Liver (tissue), 9 donors: ENCODE results near the gene OR1L1. TPM values are rescaled to one million over a fixed set of nuclear protein-coding genes. Genes with fewer than 3 reads are reported as not detected.

Experiments
- DNase-seq: peaks from one replicate; pipeline ENCODE4 v3.0.0-alpha.2; 2017; ENCODE audit warnings: low spot score
- H3K27ac ChIP-seq, 2 donors: one replicate each; pipeline ENCODE4 v1.7.0; 2013; ENCODE audit warnings: inconsistent platforms in 2 of 2, low read length in 2 of 2, control low read depth in 1 of 2, low read depth in 1 of 2, mild to moderate bottlenecking in 1 of 2
- H3K27me3 ChIP-seq, 4 donors: one replicate each; pipeline versions ENCODE4 v1.6.1 to v1.7.0; 2013; ENCODE audit warnings: low read length in 3 of 4, inconsistent platforms in 1 of 4, mild to moderate bottlenecking in 1 of 4, moderate library complexity in 1 of 4; ENCODE audit not compliant: control insufficient read depth in 4 of 4, insufficient read depth in 4 of 4
- H3K36me3 ChIP-seq, 4 donors: one replicate each; pipeline versions ENCODE4 v1.6.1 to v1.7.0; 2013; ENCODE audit warnings: low read length in 3 of 4, mild to moderate bottlenecking in 3 of 4, low read depth in 1 of 4, moderate library complexity in 1 of 4; ENCODE audit not compliant: control insufficient read depth in 4 of 4, insufficient read depth in 3 of 4
- H3K4me1 ChIP-seq, 4 donors: one replicate each; pipeline versions ENCODE4 v1.6.1 to v1.7.0; 2013; ENCODE audit warnings: low read length in 3 of 4, mild to moderate bottlenecking in 3 of 4, moderate library complexity in 1 of 4; ENCODE audit not compliant: control insufficient read depth in 4 of 4, insufficient read depth in 4 of 4
- H3K4me3 ChIP-seq, 3 donors: one replicate each; pipeline versions ENCODE4 v1.6.1 to v1.7.0; 2013; ENCODE audit warnings: low read length in 3 of 3, control low read depth in 1 of 3, low read depth in 1 of 3, mild to moderate bottlenecking in 1 of 3
- H3K9ac ChIP-seq, 2 donors: one replicate each; pipeline ENCODE4 v1.7.0; 2013; ENCODE audit warnings: low read length in 2 of 2, mild to moderate bottlenecking in 2 of 2, moderate library complexity in 2 of 2, control low read depth in 1 of 2, low read depth in 1 of 2
- H3K9me3 ChIP-seq, 4 donors: one replicate each; pipeline versions ENCODE4 v1.6.1 to v1.7.0; 2013; ENCODE audit warnings: low read length in 3 of 4; ENCODE audit not compliant: control insufficient read depth in 4 of 4
- ATF3 ChIP-seq: IDR thresholded peaks from 2 replicates; pipeline ENCODE4 v1.6.1; 2016; ENCODE audit warnings: antibody characterized with exemption
- EGR1 ChIP-seq, 2 donors: IDR thresholded peaks; 2 replicates each; pipeline ENCODE4 v1.6.1; 2016 to 2018; ENCODE audit warnings: antibody characterized with exemption in 2 of 2, low read depth in 2 of 2
- GABPA ChIP-seq, 2 donors: IDR thresholded peaks in 1 of 2; conservative IDR thresholded peaks in 1 of 2; 2 replicates each; pipeline ENCODE4 v1.6.1; 2016; ENCODE audit warnings: antibody characterized with exemption in 2 of 2, mild to moderate bottlenecking in 1 of 2, moderate library complexity in 1 of 2
- HNF4A ChIP-seq, 2 donors: conservative IDR thresholded peaks; 2 replicates each; pipeline ENCODE4 v1.6.1; 2016; ENCODE audit warnings: antibody characterized with exemption in 2 of 2, mild to moderate bottlenecking in 2 of 2
- HNF4G ChIP-seq: IDR thresholded peaks from 2 replicates; pipeline ENCODE4 v1.6.1; 2016; ENCODE audit warnings: antibody characterized with exemption
- MAX ChIP-seq: IDR thresholded peaks from 2 replicates; pipeline ENCODE4 v1.6.1; 2016; ENCODE audit warnings: antibody characterized with exemption
- NR2F2 ChIP-seq: IDR thresholded peaks from 2 replicates; pipeline ENCODE4 v1.6.1; 2016; ENCODE audit warnings: antibody characterized with exemption
- RAD21 ChIP-seq, 2 donors: IDR thresholded peaks; 2 replicates each; pipeline ENCODE4 v1.6.1; 2016; ENCODE audit warnings: antibody characterized with exemption in 2 of 2, mild to moderate bottlenecking in 2 of 2
- REST ChIP-seq: IDR thresholded peaks from 2 replicates; pipeline ENCODE4 v1.6.1; 2016; ENCODE audit warnings: antibody characterized with exemption, mild to moderate bottlenecking
- RXRA ChIP-seq, 2 donors: IDR thresholded peaks; 2 replicates each; pipeline ENCODE4 v1.6.1; 2017 to 2018; ENCODE audit warnings: antibody characterized with exemption in 2 of 2, mild to moderate bottlenecking in 1 of 2
- SP1 ChIP-seq: IDR thresholded peaks from 2 replicates; pipeline ENCODE4 v1.6.1; 2018; ENCODE audit warnings: antibody characterized with exemption, mild to moderate bottlenecking
- TAF1 ChIP-seq: conservative IDR thresholded peaks from 2 replicates; pipeline ENCODE4 v1.6.1; 2016; ENCODE audit warnings: antibody characterized with exemption, mild to moderate bottlenecking
- YY1 ChIP-seq: IDR thresholded peaks from 2 replicates; pipeline ENCODE4 v1.6.1; 2016; ENCODE audit warnings: antibody characterized with exemption, mild to moderate bottlenecking
- WGBS: extraction: QIAGEN DNeasy Blood & Tissue Kit; methylation state at CpG from one replicate; pipeline ENCODE4 v1.1.7; 2013; 5-methylcytosine and 5-hydroxymethylcytosine counted together
- polyA plus RNA-seq, 2 donors: library from polyadenylated mRNA; stranded (reverse) in 1 of 2; unstranded in 1 of 2; fragments of 200-250 nt in 1 of 2; fragments of >200 nt in 1 of 2; fragmentation: Nextera tagmentation in 1 of 2; extraction: Ambion mirVana in 1 of 2; gene quantifications; one replicate each; pipeline versions ENCODE4 v1.2.1 to v1.2.3, GENCODE V29; 2013 to 2015
- total RNA-seq, 2 donors: library from RNA; depleted of rRNA; stranded (reverse); fragments of >200 nt; gene quantifications; one replicate each; pipeline ENCODE4 v1.2.3, GENCODE V29; 2014
- TF ChIP-seq, protein P1 (sequence below): IDR thresholded peaks from 2 replicates; pipeline ENCODE4 v1.6.1; 2016; ENCODE audit warnings: antibody characterized with exemption
- donor health status: healthy.
- donor health status: healthy.
- donor health status: healthy.
- donor health status: healthy.
- donor health status: healthy.

Gene OR1L1
- total and polyA plus RNA-seq, 4 donors, result not detected

- 45% methylated on average over 1 of the region's 1 CpG for WGBS
- no peaks in the 10 kb centered on the region for H3K27me3 ChIP-seq
- peaks cover 0 to 3% (median 0%) of the 10 kb centered on the region in 4 donors for H3K9me3 ChIP-seq
- H3K36me3 ChIP-seq, result no peaks in the 10 kb centered on the region
- no peak overlapping the region for H3K9ac ChIP-seq
- H3K4me1 ChIP-seq, result no peaks in the 10 kb centered on the region
- no peak overlapping the region for H3K27ac ChIP-seq
- H3K4me3 ChIP-seq, result no peak overlapping the region
- DNase-seq, result no peak
- TF ChIP-seq NR2F2 (peak; percentile 75), RXRA (IDR thresholded peaks at IDR 0.05) (no peak)
Measured at GRCh38 chr9:122656378-122656777, 5.1 kb upstream of the OR1L1 start.

GRCh38 chr9:122657527-122657926 lies 4.0 kb upstream of the OR1L1 start, which contains the start of gene OR1B1:
Gene OR1B1, minus strand, starts transcription at chr9:122657627.
- Histone ChIP-seq H3K27me3 (no peaks in the 10 kb centered on the region), H3K9ac (no peak within 1 kb of the TSS), H3K9me3 (peaks cover 0 to 5% (median 1%) of the 10 kb centered on the region in 4 donors), H3K36me3 (no peaks in the 10 kb centered on the region), H3K4me1 (no peaks in the 10 kb centered on the region), H3K27ac (no peak within 1 kb of the TSS), H3K4me3 (no peak within 1 kb of the TSS)
- TF ChIP-seq REST (no peak), MAX (no peak), EGR1 (IDR thresholded peaks at IDR 0.05; ENCODE audit: low read depth in 2 of 2) (no peak), TAF1 (no peak), RAD21 (IDR thresholded peaks at IDR 0.05) (no peak), RXRA (IDR thresholded peaks at IDR 0.05) (no peak)
- TF ChIP-seq, protein P1, sequence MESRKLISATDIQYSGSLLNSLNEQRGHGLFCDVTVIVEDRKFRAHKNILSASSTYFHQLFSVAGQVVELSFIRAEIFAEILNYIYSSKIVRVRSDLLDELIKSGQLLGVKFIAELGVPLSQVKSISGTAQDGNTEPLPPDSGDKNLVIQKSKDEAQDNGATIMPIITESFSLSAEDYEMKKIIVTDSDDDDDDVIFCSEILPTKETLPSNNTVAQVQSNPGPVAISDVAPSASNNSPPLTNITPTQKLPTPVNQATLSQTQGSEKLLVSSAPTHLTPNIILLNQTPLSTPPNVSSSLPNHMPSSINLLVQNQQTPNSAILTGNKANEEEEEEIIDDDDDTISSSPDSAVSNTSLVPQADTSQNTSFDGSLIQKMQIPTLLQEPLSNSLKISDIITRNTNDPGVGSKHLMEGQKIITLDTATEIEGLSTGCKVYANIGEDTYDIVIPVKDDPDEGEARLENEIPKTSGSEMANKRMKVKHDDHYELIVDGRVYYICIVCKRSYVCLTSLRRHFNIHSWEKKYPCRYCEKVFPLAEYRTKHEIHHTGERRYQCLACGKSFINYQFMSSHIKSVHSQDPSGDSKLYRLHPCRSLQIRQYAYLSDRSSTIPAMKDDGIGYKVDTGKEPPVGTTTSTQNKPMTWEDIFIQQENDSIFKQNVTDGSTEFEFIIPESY, result no peak
- WGBS, result 90% methylated on average over 3 of the region's 3 CpGs
- DNase-seq, result no peak

DNA sequence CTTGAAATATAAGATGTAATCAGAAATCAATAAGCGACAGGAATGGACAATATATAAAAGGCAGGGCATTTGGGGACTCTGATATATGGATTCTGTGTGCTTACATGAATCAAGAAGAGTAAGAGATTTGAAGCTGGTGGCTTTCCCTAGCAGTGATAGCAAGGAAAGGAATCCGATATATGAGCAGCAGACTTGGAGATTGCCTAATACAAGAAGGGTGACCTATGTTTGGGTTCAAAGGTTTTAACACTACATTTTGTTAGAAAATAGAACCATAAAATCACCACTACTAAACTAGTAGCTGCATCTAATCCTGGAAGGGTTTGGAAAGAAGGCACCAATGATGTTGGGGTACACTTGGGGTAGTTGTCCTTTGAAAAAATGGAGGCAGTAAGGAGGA lies 11.0 kb downstream of the OR1L1 start:
- Histone ChIP-seq H3K4me1 (no peaks in the 10 kb centered on the region), H3K9me3 (peaks cover 0 to 18% (median 5%) of the 10 kb centered on the region in 4 donors), H3K27me3 (peaks cover 0 to 3% (median 0%) of the 10 kb centered on the region in 4 donors), H3K9ac (no peak overlapping the region), H3K4me3 (no peak overlapping the region), H3K27ac (no peak overlapping the region), H3K36me3 (no peaks in the 10 kb centered on the region)
- WGBS, result 70% methylated on average over 2 of the region's 2 CpGs
- TF ChIP-seq HNF4G (no peak), SP1 (no peak), EGR1 (IDR thresholded peaks at IDR 0.05; ENCODE audit: low read depth in 2 of 2) (no peak), MAX (no peak), YY1 (no peak), ATF3 (no peak), HNF4A (conservative IDR thresholded peaks at IDR 0.05) (no peak), REST (no peak), GABPA (IDR thresholded peaks at IDR 0.05 in 1 of 2, conservative IDR thresholded peaks at IDR 0.05 in 1 of 2) (no peak)
- TF ChIP-seq, protein P1, result no peak
- DNase-seq, result no peak
